A375 (cell line): ENCODE measurements around the gene C10orf120. TPM values are rescaled to one million over a fixed set of nuclear protein-coding genes. Genes with fewer than 3 reads are reported as not detected.

ENCODE experiments used
- total RNA-seq: library from RNA; depleted of rRNA; stranded (reverse); fragments of >200 nt; shearing (Covaris generic); gene quantifications from 2 replicates; pipeline ENCODE4 v1.2.3, GENCODE V29; 2014; rRNA removed

C10orf120 gene
- total RNA-seq: not detected in 2 replicates

GRCh38 chr10:122699796-122700455 lies at the start of gene C10orf120:
Gene C10orf120, minus strand, starts transcription at chr10:122699846. Its CDS starts 56 bp downstream, at chr10:122699790.

Other genes starting within 250 kb of the C10orf120 start
- not detected in 2 replicates for gene ARMS2, start 245.2 kb downstream of the C10orf120 start, total RNA-seq
- 22.7 and 26.2 TPM in 2 replicates for gene HTRA1, start 238.3 kb downstream of the C10orf120 start, total RNA-seq
- gene DMBT1, start 139.1 kb downstream of the C10orf120 start, total RNA-seq: 2.3 and 2.7 TPM in 2 replicates
- 0.66 and 0.72 TPM in 2 replicates for gene CUZD1, start 146.0 kb upstream of the C10orf120 start, total RNA-seq
- 8.2 and 11.4 TPM in 2 replicates for gene FAM24B, start 179.7 kb upstream of the C10orf120 start, total RNA-seq
- gene FAM24A, start 210.8 kb upstream of the C10orf120 start, total RNA-seq: not detected in 2 replicates